Measurements from ENCODE around the gene LRRK1.
"Not testable (repeated sequence)": the region's sequence is repeated elsewhere in the genome, so short reads cannot be mapped to it uniquely, and the experiment has no call there.

Gene LRRK1

DNA sequence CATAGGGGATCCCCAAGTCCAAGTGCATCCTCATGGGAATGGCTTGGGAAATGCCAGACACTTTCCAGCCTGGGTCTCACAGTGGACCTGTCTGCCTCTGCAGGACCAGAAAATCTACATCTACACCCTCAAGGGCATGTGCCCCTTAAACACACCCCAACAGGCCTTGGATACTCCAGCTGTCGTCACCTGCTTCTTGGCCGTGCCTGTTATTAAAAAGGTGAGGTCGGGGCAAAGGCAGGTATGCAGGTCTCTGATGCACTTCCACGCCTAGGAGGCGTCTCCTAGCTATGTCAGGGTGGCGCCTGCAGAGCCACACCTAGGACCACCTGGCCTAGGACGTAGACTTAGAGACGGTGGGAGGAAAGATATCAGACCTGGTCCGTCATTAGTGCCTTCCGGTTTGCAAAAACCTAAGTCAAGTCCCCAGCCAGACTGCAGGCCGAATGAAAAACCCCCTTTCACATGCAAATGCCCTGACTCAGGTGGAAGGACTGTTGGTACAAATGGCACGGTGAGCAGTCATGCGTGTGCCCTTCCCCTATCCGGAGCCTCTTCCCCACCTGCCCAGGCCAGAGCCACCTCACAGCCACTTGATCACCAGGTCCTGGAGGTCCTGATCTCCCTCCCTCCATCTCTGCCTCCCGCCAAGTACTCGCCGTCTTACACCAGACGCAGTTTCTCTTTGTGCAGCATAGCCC is 143.5 kb downstream of the LRRK1 start:
- no peak for DNase-seq

- no peak for DNase-seq
Observed at GRCh38 chr15:101063212-101063611, 144.1 kb downstream of the LRRK1 start.

DNA sequence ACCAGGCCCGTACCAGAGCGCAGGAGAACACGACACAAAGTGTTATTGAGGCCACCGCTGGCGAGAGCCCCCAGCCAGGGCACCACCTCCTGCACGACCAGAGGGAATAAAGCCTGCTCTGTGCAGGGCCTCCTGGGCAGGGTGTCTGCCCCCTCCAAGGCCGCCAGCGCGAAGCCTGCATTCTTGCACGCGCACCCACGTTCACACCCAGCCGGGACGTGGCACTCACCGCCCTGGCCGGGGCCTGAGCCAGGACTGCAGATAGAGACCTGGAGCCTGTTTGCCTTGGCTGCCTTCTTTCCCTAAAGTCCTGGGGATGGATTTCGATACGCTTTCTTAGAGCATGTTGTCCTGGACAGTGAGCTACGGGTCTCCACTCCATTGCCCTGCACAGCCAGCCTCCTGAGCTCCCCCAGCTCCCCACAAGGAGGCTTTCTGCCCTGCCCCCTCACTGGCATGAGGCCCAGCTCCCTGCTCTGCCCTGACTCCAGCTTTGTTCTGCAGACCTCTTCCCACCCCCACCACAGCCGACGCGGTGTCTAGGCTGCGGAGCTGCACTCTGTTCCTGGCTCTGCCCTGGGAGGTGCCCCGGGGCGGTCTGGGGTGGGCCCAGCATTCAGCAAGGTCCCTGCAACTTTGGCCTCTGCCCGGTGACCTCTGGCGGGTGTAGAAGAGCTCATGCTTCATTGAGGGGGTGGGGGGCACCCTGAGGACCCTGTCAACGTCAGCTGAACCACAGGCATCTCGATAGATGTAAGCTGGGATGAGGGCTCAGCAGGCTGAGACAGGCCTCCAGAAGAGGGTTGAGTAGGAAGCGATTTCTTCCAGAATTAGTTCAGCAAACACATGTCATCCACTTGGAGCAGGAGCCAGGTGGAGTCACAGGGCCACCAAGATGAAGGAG is 145.0 kb downstream of the LRRK1 start:
- DNase-seq = peak in 1 of 2 donors; percentile 53

GRCh38 chr15:101064795-101065569 is 145.8 kb downstream of the LRRK1 start:
- no peak for DNase-seq

- DNase-seq = no peak
Observed at GRCh38 chr15:101065570-101066221, 146.5 kb downstream of the LRRK1 start.

DNA sequence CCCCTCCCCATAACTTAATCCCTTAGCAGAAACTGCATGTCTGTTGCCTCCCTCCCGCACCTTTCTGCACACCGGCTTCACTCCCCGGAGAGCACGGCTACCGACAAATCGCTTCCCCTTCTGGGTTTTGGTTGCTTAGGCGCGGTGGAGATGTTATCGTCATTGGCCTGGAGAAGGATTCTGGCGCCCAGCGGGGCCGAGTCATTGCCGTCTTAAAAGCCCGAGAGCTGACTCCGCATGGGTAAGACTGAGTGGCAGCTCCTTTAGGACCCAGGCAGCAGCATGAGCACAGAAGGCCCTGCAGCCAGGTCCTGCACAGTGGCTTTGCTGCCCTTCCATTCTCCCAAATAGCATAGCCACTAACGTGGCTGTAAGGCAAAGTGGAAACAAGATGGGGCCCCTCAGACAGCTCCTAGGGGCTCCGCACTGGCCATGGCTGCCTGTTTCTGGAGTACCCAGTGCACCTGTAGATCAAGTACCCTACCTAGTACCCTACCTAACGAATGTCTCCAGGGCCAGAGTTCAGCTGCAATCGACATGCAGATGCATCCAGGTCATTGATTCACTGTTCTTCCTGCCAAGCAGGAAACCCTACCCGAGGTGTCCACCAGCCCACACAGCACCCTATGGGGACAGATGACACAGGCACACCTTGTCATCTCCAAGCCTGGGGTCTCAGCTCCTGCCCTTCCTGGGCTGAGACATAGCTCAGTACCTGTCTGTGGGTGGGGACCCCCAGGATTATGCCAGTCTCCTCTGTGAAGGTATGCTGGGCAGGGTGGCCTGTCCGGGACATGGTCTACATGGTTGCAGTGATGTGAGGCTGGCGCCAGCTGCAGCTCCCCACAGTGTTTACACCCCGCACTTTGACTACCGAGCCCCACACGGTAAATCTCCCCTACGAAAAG is 147.6 kb downstream of the LRRK1 start:
- no peak for DNase-seq

- no peak for DNase-seq
Observed at GRCh38 chr15:101067660-101068522, 148.7 kb downstream of the LRRK1 start.

DNA sequence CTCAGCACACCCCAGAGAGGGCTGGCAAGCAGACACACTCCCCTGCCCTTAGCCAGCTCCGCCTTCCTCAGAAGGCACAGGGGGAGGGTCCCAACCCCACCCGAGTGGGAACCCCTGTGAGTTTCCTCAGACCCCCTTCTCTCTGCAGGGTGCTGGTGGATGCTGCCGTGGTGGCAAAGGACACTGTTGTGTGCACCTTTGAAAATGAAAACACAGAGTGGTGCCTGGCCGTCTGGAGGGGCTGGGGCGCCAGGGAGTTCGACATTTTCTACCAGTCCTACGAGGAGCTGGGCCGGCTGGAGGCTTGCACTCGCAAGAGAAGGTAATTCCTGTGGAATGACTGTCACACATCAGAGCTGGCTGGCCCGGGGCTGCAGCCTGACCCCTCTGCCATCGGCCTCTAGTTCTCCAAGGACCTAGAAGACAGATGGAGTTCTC is 149.4 kb downstream of the LRRK1 start:
- no peak for DNase-seq

- no peak for DNase-seq
Observed at GRCh38 chr15:101068961-101069653, 149.9 kb downstream of the LRRK1 start.

GRCh38 chr15:101069654-101069973 is 150.5 kb downstream of the LRRK1 start:
- DNase-seq = no peak

DNA sequence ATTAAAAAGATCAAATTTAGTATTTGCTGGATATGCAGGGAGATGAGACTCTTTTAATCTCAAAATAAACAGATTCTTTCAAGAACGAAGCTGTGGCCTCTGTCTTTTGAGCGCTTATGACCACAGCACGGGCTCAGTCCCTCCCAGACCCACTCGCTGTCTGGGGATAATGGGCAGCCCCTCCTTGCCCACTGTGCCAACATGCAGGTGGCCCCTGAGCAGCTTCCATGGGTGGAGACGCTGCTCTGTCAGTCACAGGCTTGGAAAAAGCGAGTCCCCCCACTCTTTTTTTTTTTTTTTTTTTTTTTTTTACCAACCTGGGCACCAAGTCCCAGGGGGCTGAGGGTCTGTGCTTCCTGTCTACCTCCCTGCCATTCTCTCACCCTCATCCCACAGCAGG is 150.9 kb downstream of the LRRK1 start:
- DNase-seq = no peak

DNA sequence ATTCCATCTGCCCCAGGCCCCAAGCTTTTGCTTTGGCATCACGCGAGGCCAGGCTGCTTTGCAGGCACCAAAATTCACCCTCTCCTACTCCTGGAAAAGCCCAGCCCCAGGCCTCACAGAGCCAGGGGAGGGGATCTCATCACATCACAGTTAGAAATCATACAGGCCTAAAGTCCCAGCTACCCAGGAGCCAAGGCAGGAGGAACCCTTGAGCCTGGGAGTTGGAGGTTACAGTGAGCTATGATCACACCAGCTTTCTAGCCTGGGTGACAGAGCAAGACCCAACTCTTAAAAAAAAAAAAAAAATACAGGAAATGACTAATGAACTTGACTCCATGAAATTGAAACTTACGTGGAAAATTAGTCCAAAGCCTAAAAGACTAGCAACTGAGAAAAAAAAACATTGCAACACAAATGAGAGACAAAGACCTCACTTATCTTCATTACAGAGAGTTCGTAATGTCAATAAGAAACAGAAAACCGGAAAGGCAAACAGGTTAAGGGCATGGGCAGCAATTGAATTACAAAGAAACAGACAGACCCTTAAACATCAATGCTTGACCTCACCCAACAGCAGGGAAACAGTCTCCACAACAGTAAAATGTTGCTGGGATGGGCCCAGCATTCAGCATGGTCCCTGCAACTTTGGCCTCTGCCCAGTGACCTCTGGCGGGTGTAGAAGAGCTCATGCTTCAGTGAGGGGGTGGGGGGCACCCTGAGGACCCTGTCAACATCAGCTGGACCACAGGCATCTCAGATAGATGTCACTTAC is 151.5 kb downstream of the LRRK1 start:
- no peak for DNase-seq

GRCh38 chr15:101071651-101072050 is 152.5 kb downstream of the LRRK1 start:
- no peak for DNase-seq

DNA sequence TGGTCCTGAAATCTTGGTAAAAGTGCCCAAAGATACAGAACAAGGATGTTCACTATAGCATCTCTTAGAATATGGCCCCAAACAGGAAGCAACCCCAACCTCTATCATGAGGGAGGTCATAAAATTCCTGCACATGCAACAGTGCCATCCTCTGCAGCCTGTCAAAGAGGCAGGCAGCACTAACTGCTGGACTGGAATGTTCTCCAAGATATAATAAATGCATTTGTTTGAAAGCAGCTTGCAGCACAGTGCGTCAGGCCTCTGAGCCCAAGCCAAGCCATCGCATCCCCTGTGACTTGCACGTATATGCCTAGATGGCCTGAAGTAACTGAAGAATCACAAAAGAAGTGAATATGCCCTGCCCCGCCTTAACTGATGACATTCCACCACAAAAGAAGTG is 153.1 kb downstream of the LRRK1 start:
- DNase-seq = not testable (repeated sequence)

- not testable (repeated sequence) for DNase-seq
Observed at GRCh38 chr15:101077806-101078668, 158.9 kb downstream of the LRRK1 start.

DNA sequence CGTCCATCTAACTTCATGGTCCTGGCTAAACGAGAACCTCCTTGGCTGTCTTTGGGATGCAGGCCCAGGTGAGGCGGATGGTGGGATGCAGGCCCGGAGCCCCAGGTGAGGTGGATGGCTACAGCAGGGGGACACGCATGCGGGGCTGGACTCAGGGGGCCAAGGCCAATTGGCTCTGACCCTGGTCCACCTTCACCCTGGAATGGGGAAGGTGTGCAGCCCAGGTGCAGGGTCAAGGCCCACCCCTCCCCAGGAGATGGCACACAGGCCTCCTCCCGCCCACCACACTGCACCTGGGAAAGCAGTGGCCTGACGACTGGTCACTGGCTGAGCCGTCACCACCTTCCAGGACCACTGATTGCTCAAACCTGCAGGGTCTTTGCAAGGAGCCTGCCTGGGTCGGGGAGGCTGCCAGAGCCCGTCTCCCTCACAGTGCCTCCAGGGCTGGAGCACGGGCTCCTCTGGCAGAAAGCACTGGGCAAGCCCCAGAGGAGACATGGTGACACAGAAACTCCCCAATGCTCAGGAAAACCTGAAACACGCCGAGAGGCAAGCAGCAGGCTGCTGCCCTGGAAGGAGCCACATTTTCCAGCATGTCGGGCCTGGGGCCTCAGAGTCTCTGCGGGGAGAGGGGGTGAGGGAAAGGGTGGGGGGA is 159.6 kb downstream of the LRRK1 start:
- no peak for DNase-seq

DNA sequence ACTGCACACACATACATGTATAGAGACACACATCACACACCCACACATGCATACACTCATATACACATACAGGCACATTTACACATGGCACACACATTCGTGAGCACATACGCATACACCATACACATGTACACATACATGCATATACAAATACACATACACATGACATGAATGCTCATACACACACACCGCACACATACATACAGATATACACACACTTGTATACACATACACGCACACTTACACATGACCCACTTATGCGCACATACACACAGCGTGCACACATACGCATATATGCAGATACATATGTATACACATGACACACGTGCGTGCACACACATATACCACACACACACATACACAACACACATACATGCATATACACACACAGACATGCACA is 162.7 kb downstream of the LRRK1 start:
- no peak for DNase-seq
